Body of pancreas (tissue), 4 donors: Measurements from ENCODE around the gene TTC7B. TPM values are rescaled to one million over a fixed set of nuclear protein-coding genes. Genes with fewer than 3 reads are reported as not detected.

Experiments
- ATAC-seq: fragments of 150-250 bp; one replicate; pipeline ENCODE4 v1.9.1; 2016
- DNase-seq, 4 donors: peaks; one replicate each; pipeline ENCODE4 v3.0.0-alpha.2; 2019
- H3K27ac ChIP-seq, 4 donors: fragments of 200-600 bp; sonication (generic); 1 replicate in 3 of 4; 2 replicates in 1 of 4; pipeline versions ENCODE4 v1.5.1 to v1.6.1; 2016 to 2019; ENCODE audit warnings: mild to moderate bottlenecking in 1 of 4, mixed read lengths in 1 of 4, moderate library complexity in 1 of 4
- H3K27me3 ChIP-seq, 2 donors: fragments of 200-600 bp; sonication (generic); one replicate each; pipeline ENCODE4 v1.6.0; 2016; ENCODE audit warnings: mild to moderate bottlenecking in 1 of 2
- H3K36me3 ChIP-seq, 2 donors: fragments of 200-600 bp; sonication (generic); replicated peaks in 1 of 2; 2 replicates each; pipeline ENCODE4 v1.5.1; 2016; ENCODE audit warnings: low read depth in 2 of 2; ENCODE audit not compliant: insufficient read depth in 1 of 2
- H3K4me1 ChIP-seq: fragments of 200-600 bp; sonication (generic); one replicate; pipeline ENCODE4 v1.6.0; 2016
- H3K4me3 ChIP-seq, 2 donors: fragments of 200-600 bp; sonication (generic); 1 replicate in 1 of 2; 2 replicates in 1 of 2; pipeline ENCODE4 v1.5.1; 2016 to 2019
- H3K9me3 ChIP-seq, 3 donors: fragments of 200-600 bp; sonication (generic); 1 replicate in 2 of 3; 2 replicates in 1 of 3; pipeline ENCODE4 v1.5.1; 2016
- CTCF ChIP-seq, 7 experiments: fragments of 450-650 bp in 4 of 7; fragments of 200-600 bp in 3 of 7; sonication (generic) in 3 of 7; IDR thresholded peaks; one replicate each; pipeline ENCODE4 v1.5.1; 2016 to 2019; ENCODE audit warnings: antibody characterized with exemption in 7 of 7
- POLR2A ChIP-seq, 3 donors: fragments of 450-650 bp; IDR thresholded peaks; one replicate each; pipeline ENCODE4 v1.6.1; 2016; ENCODE audit warnings: antibody characterized with exemption in 3 of 3, mild to moderate bottlenecking in 2 of 3
- WGBS, 2 donors: methylation state at CpG; one replicate each; pipeline ENCODE4 v1.1.5; 2017; 5-methylcytosine and 5-hydroxymethylcytosine counted together
- intact Hi-C: fragments of 100-400 bp; cut with DNase I; formaldehyde crosslinking; loops from one replicate; pipeline ENCODE4 v1.15.1; 2023
- total RNA-seq, 2 donors: library from RNA; depleted of rRNA; stranded (reverse); fragments of >200 nt; gene quantifications; one replicate each; pipeline ENCODE4 v1.1.0, GENCODE V29; 2016

Gene TTC7B
- total RNA-seq, 2 donors from 2014 or later = 15.3 to 44.2 TPM

GRCh38 chr14:90831821-90832220 is 15.6 kb upstream of the TTC7B start:
- H3K4me3 ChIP-seq = no peak overlapping the region
- H3K27me3 ChIP-seq = no peaks in the 10 kb centered on the region
- no peaks in the 10 kb centered on the region for H3K9me3 ChIP-seq
- TF ChIP-seq POLR2A (IDR thresholded peaks at IDR 0.05) = no peak
- TF ChIP-seq CTCF (IDR thresholded peaks at IDR 0.05) = no peak
- intact Hi-C loops = no loop called here
- DNase-seq (no peak), ATAC-seq (no peak)
- H3K27ac ChIP-seq = no peak overlapping the region
- WGBS, 2 donors = 90 to 92% methylated on average over 6 to 10 of the region's 10 CpGs
- H3K4me1 ChIP-seq = peaks cover 12% of the 10 kb centered on the region
- H3K36me3 ChIP-seq = no peaks in the 10 kb centered on the region

- peaks cover 12% of the 10 kb centered on the region for H3K4me1 ChIP-seq
- no peak overlapping the region for H3K27ac ChIP-seq
- no peaks in the 10 kb centered on the region for H3K36me3 ChIP-seq
- no peak for TF ChIP-seq POLR2A (IDR thresholded peaks at IDR 0.05)
- no peak for TF ChIP-seq CTCF (IDR thresholded peaks at IDR 0.05)
- no peak for ATAC-seq
- H3K27me3 ChIP-seq = no peaks in the 10 kb centered on the region
- H3K4me3 ChIP-seq = no peak overlapping the region
- DNase-seq = no peak
- intact Hi-C loops = no loop called here
- no peaks in the 10 kb centered on the region for H3K9me3 ChIP-seq
- 83 to 89% methylated on average over 12 to 23 of the region's 26 CpGs for WGBS, 2 donors
Measured at GRCh38 chr14:90830931-90831701, 14.9 kb upstream of the TTC7B start.

- TF ChIP-seq POLR2A (IDR thresholded peaks at IDR 0.05) (no peak), CTCF (IDR thresholded peaks at IDR 0.05) (no peak)
- intact Hi-C loops = no loop called here
- WGBS, 2 donors = 91% methylated on average over 3 of the region's 4 CpGs; no CpG with 5 or more reads in 1 of the 2 donors
- Histone ChIP-seq H3K27ac (no peak overlapping the region), H3K9me3 (no peaks in the 10 kb centered on the region), H3K36me3 (no peaks in the 10 kb centered on the region), H3K4me3 (no peak overlapping the region), H3K4me1 (peaks cover 12% of the 10 kb centered on the region), H3K27me3 (no peaks in the 10 kb centered on the region)
- ATAC-seq (no peak), DNase-seq (no peak)
Measured at GRCh38 chr14:90829677-90830076, 13.4 kb upstream of the TTC7B start.

DNA sequence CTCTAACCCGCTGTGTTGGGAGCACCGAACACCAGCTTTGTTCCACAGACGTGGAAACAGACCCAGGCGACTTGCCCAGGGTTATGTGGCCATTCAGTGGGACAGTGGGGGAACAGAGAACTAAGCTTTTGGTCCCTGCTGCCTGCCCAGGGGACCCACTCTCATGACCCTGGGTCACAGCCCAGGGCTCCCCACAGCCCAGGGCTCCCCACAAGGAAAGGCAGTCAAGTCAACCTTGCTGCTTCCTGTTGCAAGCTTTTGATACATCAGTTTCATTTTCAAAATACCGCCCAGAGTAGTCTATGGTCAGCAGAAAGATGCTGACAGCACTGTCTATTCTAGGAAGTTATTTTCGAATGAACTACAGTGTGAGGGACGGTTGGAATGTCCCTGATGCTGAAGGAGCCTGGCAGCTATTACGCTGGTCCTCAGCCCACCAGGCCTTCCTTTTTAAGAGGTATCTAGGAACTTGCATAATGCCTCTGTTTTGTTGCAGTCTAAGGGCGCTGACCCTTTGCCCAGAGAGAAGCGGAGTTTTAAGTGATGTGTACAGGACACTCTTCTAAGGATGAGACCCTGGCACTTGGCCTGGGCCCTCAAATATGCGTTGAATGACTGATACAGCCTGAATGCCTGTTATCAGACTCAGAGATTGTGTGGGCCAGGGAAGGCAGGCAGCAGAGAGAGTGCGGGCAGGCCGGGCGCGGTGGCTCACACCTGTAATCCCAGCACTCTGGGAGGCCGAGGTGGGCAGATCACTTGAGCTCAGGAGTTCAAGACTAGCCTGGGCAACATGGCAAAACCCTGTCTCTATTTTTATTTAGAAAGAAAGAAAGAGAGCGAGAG is 12.6 kb upstream of the TTC7B start:
- peak overlapping the region in 3 of 4 donors; percentile 13 to 63 (median 34) for H3K27ac ChIP-seq
- DNase-seq (no peak), ATAC-seq (peak; percentile 2)
- no peaks in the 10 kb centered on the region for H3K9me3 ChIP-seq
- H3K36me3 ChIP-seq = no peaks in the 10 kb centered on the region
- no peak overlapping the region for H3K4me3 ChIP-seq
- peaks cover 12% of the 10 kb centered on the region for H3K4me1 ChIP-seq
- intact Hi-C loops = no loop called here
- WGBS, 2 donors = 82 to 90% methylated on average over 17 of the region's 17 CpGs
- no peaks in the 10 kb centered on the region for H3K27me3 ChIP-seq
- TF ChIP-seq POLR2A (IDR thresholded peaks at IDR 0.05) (no peak), CTCF (IDR thresholded peaks at IDR 0.05) (no peak)
